Left colon (tissue), 2 donors: ENCODE measurements around the gene CALR. TPM values are rescaled to one million over a fixed set of nuclear protein-coding genes. Genes with fewer than 3 reads are reported as not detected.
"Not testable (repeated sequence)": the region's sequence is repeated elsewhere in the genome, so short reads cannot be mapped to it uniquely, and the experiment has no call there.

ENCODE experiments used
- ATAC-seq: fragments of 200-7000 bp; cut with Tn5 transposase; one replicate; pipeline ENCODE4 v1.9.1; 2020; ENCODE audit warnings: mild to moderate bottlenecking, moderate library complexity
- DNase-seq, 2 donors: peaks; one replicate each; pipeline ENCODE4 v3.0.0-alpha.2; 2020
- intact Hi-C, 2 donors: fragments of 100-400 bp; cut with DNase I in 1 of 2; cut with micrococcal nuclease in 1 of 2; formaldehyde crosslinking; loops; one replicate each; pipeline versions ENCODE4 v1.11.2 to v1.14.0; 2022; cut with DNase I, micrococcal nuclease
- total RNA-seq, 2 donors: library from RNA; stranded (reverse); fragmentation: NEBNext Ultra II Directional; extraction: Animal tissue kit (Norgen Biotek cat#: 25700); gene quantifications; one replicate each; pipeline ENCODE4 v1.2.1, GENCODE V29; 2021
- donor health status: DM: no; HTN: no; CAD: no.
- donor health status: DM: yes; HTN: yes; CAD: no.

The CALR gene
- total RNA-seq, 2 donors from 2014 or later: 550 to 739 TPM

DNA sequence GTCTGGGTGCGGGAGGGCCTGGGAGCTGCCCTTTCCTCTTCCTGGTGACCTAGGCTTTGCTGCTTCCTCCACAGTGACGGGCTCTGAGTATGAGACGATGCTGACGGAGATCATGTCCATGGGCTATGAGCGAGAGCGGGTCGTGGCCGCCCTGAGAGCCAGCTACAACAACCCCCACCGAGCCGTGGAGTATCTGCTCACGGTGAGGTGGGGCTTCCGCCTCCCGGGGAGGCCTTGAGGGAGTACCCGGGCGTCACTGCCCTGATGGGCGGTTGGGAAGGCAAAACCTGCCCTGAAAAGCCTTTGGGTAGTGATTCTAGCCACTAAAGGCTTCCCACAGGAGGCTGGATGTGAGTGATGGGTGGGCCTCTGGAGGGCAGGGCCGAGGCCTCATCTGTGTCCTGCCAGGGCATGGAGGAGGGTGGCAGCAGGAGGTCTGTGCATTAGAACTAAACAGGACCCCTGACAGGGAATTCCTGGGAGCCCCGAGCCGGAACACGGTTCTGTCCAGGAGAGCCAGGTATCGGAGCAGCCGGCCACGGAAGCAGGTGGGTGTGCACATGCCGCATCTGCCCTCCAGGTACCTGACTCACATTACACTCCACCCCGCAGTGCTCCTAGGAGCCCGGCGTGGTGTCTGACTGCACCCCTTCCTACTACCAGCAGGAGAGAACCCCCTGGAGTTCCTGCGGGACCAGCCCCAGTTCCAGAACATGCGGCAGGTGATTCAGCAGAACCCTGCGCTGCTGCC lies 10.4 kb downstream of the CALR start:
- intact Hi-C loops: no loop called here
- ATAC-seq (no peak), DNase-seq (no peak)

GRCh38 chr19:12949363-12950283 lies 11.2 kb downstream of the CALR start:
- DNase-seq: no peak
- intact Hi-C loops: no loop called here

DNA sequence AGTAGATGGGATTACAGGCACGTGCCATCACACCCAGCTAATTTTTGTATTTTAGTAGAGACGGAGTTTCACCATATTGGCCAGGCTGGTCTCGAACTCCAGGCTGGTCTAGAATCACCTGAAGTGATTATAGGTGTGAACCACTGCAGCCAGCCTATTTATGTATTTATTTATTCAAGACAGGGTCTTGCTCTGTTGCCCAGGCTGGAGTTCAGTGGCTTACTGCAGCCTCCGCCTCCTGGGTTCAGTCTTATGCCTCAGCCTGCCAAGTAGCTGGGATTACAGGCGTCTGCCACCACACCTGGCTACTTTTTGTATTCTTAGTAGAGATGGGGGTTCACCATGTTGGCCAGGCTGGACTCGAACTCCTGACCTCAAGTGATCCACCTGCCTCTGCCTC lies 13.6 kb downstream of the CALR start:
- DNase-seq, intact Hi-C loops, ATAC-seq: not testable (repeated sequence)

More at GRCh38 chr19:12949363-12950283, 11.2 kb downstream of the CALR start:
- no peak for ATAC-seq

- DNase-seq: no peak
- no peak for ATAC-seq
- intact Hi-C loops: no loop called here
Observed at GRCh38 chr19:12952488-12953137, 14.2 kb downstream of the CALR start.

DNA sequence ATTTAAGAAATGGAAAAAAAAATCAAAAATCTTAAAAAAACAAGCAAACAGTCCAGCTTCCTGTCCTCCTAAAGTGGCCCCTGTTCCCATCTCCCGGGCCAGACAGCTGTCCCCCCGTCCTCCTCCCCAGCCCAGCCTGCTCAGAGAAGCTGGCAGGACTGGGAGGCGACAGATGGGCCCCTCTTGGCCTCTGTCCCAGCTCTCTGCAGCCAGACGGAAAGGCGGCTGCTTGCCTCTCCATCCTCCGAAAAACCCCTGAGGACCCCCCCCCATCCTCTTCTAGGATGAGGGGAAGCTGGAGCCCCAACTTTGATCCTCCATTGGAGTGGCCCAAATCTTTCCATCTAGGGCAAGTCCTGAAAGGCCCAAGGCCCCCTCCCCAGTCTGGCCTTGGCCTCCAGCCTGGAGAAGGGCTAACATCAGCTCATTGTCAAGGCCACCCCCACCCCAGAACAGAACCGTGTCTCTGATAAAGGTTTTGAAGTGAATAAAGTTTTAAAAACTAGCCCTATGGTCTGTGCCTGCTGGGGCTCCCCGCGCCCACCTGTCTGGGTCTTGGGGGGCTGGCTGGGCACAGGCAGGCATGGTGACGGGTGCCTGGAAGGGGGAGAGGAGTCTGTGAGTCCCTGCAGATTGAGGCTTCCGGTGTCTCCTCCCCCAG lies 14.9 kb downstream of the CALR start:
- DNase-seq: no peak
- intact Hi-C loops: no loop called here
- no peak for ATAC-seq

- DNase-seq: no peak
- no peak for ATAC-seq
- intact Hi-C loops: no loop called here
Observed at GRCh38 chr19:12953799-12954611, 15.6 kb downstream of the CALR start.

DNA sequence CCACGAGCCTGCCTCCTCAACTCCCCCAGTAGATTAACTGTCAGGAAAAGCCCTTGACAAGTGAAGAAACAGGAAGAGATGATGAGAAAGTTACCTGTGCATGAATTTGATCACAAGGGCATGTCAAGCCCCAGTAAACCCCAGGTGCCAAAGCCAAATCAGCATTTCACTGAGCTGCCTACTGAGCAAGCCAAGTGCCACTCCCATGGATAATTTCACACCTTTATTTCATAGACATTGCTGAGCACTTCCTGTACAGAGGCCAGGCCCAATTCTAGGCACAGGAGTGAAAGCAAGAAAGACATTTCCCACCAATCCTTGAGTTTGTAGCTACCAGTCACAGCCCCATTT lies 16.2 kb downstream of the CALR start:
- ATAC-seq: peak; percentile 58
- DNase-seq: no peak
- intact Hi-C loops: no loop called here

GRCh38 chr19:12955575-12955974 lies 17.2 kb downstream of the CALR start:
- intact Hi-C loops, DNase-seq, ATAC-seq: not testable (repeated sequence)

- intact Hi-C loops: no loop called here
- no peak for DNase-seq
- ATAC-seq: no peak
Observed at GRCh38 chr19:12955996-12956395, 17.6 kb downstream of the CALR start.

- intact Hi-C loops: no loop called here
Observed at GRCh38 chr19:12956446-12957388, 18.3 kb downstream of the CALR start, which contains the start of gene GADD45GIP1. GADD45GIP1 (minus strand) TSS chr19:12957223; CDS start chr19:12957212, 11 bp downstream.

DNA sequence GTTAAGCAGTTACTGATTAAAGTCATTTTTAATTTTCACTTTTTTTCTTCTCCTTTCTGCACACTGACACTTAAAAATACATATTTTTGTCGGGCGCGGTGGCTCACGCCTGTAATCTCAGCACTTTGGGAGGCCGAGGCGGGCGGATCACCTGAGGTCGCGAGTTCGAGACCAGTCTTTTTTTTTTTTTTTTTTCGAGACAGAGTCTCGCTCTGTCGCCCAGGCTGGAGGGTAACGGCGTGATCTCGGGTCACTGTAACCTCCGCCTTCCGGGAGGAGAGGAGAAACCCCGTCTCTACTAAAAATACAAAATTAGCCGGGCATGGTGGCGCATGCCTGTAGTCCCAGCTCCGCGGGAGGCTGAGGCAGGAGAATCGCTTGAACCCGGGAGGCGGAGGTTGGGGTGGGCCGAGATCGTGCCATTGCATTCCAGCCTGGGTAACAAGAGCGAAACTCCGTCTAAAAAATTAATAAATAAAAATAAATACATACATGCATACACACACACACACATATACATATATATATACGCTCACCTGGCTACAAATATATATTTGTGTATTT lies 19.1 kb downstream of the CALR start:
- ATAC-seq: peak; percentile 34
- intact Hi-C loops: not testable (repeated sequence)
- peak in 1 of 2 donors; percentile 43 for DNase-seq

More at GRCh38 chr19:12956446-12957388, 18.3 kb downstream of the CALR start, which contains the start of gene GADD45GIP1:
- peak; percentile 90 for ATAC-seq
- DNase-seq: peak; percentile 72 to 84

DNA sequence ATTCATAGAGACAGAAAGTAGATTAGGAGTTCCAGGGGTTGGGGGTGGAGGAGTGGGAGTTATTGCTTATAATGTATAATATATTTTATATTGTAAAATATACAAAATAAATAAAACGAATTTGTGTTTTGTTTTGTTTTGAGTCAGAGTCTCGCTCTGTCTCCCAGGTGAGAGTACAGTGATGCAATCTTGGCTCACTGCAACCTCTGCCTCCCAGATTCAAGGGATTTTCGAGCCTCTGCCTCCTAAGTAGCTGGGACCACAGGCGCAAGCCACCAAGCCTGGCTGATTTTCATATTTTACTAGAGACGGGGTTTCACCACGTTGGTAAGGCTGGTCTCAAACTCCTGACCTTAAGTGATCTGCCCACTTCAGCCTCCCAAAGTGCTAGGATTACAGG lies 21.1 kb downstream of the CALR start:
- intact Hi-C loops: no loop called here
- DNase-seq (no peak), ATAC-seq (no peak)

GRCh38 chr19:12965017-12965811 lies 26.8 kb downstream of the CALR start:
- intact Hi-C loops: loop anchor here in 1 of 2 donors (10.0 kb wide), 1 partner anchor 80 kb away; the partner anchor contains the start of genes DNASE2 and KLF1
- peak; percentile 94 for ATAC-seq
- DNase-seq: peak; percentile 71 to 86

- intact Hi-C loops: loop anchor here in 1 of 2 donors (10.0 kb wide), 1 partner anchor 81 kb away; the partner anchor contains the start of genes DNASE2 and KLF1
- no peak for DNase-seq
- no peak for ATAC-seq
Observed at GRCh38 chr19:12965812-12966135, 27.4 kb downstream of the CALR start.

DNA sequence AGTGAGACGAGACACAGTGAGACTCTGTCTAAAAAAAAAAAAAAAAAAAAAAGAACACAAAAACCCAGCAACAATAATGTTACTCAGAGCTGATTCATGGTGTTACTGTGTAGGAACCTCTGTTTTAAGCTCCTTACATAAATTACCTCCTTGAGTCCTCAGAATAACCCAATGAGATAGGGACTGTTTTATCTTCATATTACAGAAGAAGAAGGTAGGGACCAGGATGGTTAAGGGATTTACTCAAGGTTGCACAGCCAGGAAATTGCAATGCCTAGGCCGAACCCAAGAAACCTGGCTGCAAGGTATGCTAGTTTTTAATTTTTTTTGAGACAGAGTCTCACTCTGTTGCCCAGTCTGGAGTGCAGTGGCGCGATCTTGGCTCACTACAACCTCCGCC lies 29.5 kb downstream of the CALR start:
- no peak for DNase-seq

More for the DNA sequence above, 29.5 kb downstream of the CALR start:
- intact Hi-C loops: loop anchor here in 1 of 2 donors (10.0 kb wide), 1 partner anchor 83 kb away; the partner anchor contains the start of genes DNASE2 and KLF1
- ATAC-seq: no peak
